GM12892 (cell line): ENCODE measurements around the gene AKAP17A.

Experiments
- POLR2A ChIP-seq: IDR thresholded peaks from 2 replicates; pipeline ENCODE4 v1.6.1; 2011; ENCODE audit warnings: low read depth, low read length, control low read depth
- POLR2AphosphoS5 ChIP-seq: IDR thresholded peaks from 2 replicates; pipeline ENCODE4 v1.6.1; 2011; ENCODE audit warnings: low read depth, low read length, control low read depth

DNA sequence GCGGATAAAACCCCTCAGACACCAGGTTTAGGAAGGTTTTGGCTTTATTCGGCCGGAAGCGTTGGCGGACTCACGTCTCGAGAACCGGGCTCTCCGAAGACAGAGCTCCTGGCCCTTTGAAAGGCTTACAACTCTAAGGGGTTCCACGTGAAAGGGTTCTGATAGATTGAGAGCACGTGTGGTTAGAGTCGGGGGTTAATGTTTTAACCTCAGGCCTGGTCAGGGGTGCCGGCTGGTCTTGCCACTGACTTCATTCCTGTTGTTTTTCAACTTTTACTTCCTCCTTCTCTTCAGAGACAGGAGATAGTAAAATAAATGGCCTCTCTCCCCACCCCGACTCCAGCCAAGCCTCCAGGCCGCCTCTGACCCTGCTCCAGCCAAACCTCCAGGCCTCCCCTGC is 18.8 kb downstream of the AKAP17A start:
- TF ChIP-seq POLR2A, result no peak
- no peak for TF ChIP-seq POLR2AphosphoS5
